ENCODE measurements around the gene MDM1. TPM values are rescaled to one million over a fixed set of nuclear protein-coding genes. Genes with fewer than 3 reads are reported as not detected.

The MDM1 gene
- total RNA-seq, 3 donors from 2014 or later, result 10.6 to 11.1 (median 11.1) TPM

DNA sequence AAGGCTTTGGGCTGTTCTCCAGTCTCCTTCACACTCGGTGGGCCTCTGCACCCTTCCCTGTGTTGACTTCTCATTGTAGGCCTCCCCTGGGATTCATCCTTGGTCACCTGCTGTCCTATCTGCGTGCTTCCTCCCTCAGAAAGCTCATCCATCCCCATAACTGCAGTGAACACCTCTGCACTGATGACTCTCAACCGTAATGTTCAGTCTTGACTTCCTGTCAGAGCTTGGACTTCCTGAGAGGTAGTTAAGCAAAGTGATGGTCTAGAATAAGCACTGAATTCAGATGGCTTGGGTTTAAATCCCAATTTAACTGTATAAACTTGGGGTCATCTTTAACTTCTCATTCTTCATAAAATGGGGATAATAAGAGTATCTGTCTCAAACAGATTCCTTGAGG is 13.6 kb upstream of the MDM1 start:
- H3K4me3 Mint-ChIP-seq, result no peak overlapping the region
- no peaks in the 10 kb centered on the region for H3K36me3 Mint-ChIP-seq (ENCODE audit: insufficient read depth)
- DNase-seq (no peak), ATAC-seq (no peak)
- peaks cover 3% of the 10 kb centered on the region for H3K27me3 Mint-ChIP-seq (ENCODE audit: low read depth)
- peaks cover 17% of the 10 kb centered on the region for H3K4me1 Mint-ChIP-seq (ENCODE audit: low read depth)
- no peaks in the 10 kb centered on the region for H3K9me3 Mint-ChIP-seq

DNA sequence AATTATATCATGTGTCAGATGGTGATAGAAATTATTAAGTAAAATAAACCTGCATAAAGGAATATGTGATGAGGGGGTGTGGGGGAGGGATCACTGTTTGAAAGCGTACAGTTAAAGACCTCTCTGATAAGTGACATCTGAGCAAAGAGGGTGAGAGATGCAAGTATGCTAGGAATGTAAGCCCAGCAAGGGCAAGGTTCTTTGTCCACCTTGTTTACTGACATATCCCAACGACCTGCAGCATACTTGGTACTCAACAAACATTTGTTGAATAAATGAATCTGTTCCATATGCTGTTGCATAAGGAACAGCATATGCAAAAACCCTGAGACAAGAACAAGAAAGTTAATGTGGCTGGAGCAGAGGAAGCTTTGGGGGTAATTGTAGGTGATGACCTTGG is 12.0 kb upstream of the MDM1 start:
- ATAC-seq (no peak), DNase-seq (no peak)
- H3K36me3 Mint-ChIP-seq (ENCODE audit: insufficient read depth), result no peaks in the 10 kb centered on the region
- H3K27me3 Mint-ChIP-seq (ENCODE audit: low read depth), result peaks cover 3% of the 10 kb centered on the region
- peaks cover 17% of the 10 kb centered on the region for H3K4me1 Mint-ChIP-seq (ENCODE audit: low read depth)
- H3K4me3 Mint-ChIP-seq, result no peak overlapping the region
- H3K9me3 Mint-ChIP-seq, result no peaks in the 10 kb centered on the region

DNA sequence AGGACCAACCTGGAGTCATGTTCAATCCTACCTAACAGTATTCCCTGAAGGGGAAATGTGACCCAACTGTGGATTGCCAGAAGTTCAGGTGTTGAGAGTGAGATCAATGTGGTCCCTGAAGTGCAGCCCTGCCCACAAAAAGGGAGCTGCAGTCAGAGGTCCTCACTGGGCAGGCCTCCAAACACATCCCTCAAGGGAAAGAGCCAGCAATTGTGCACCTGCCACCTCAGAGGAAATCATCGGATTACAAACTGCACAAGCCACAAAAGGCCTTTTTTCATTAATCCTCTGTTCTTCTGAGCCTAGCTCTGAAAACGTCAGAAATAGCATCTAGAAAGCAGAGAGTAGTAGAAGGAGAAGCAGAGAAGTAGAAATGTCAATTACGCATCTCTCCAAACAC is 10.8 kb upstream of the MDM1 start:
- Mint-ChIP-seq H3K36me3 (ENCODE audit: insufficient read depth) (no peaks in the 10 kb centered on the region), H3K27me3 (ENCODE audit: low read depth) (peaks cover 3% of the 10 kb centered on the region), H3K4me1 (ENCODE audit: low read depth) (peaks cover 17% of the 10 kb centered on the region), H3K4me3 (no peak overlapping the region), H3K9me3 (no peaks in the 10 kb centered on the region)
- ATAC-seq, result no peak
- DNase-seq, result no peak

DNA sequence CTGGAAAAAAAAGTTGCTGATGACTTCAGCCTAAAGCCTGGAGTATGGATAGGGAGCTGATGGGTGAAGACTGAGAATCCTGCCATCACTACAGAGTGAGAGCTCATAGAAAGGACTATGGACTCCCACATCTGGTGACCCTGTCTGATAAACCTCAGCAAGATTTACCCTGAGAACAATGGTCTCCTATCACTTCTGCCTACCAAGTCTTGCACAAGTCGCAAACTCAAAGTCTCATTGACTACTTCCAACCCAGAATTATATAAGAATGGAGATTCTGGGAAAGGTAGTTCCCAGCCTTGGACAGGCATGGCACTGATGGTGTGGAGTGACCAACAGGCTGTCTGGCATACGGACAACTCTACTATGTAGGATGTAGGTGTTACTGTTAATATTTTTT is 9.7 kb upstream of the MDM1 start:
- Mint-ChIP-seq H3K36me3 (ENCODE audit: insufficient read depth) (no peaks in the 10 kb centered on the region), H3K27me3 (ENCODE audit: low read depth) (peaks cover 3% of the 10 kb centered on the region), H3K9me3 (no peaks in the 10 kb centered on the region), H3K4me3 (no peak overlapping the region), H3K4me1 (ENCODE audit: low read depth) (peaks cover 14% of the 10 kb centered on the region)
- no peak for DNase-seq
- ATAC-seq, result no peak

DNA sequence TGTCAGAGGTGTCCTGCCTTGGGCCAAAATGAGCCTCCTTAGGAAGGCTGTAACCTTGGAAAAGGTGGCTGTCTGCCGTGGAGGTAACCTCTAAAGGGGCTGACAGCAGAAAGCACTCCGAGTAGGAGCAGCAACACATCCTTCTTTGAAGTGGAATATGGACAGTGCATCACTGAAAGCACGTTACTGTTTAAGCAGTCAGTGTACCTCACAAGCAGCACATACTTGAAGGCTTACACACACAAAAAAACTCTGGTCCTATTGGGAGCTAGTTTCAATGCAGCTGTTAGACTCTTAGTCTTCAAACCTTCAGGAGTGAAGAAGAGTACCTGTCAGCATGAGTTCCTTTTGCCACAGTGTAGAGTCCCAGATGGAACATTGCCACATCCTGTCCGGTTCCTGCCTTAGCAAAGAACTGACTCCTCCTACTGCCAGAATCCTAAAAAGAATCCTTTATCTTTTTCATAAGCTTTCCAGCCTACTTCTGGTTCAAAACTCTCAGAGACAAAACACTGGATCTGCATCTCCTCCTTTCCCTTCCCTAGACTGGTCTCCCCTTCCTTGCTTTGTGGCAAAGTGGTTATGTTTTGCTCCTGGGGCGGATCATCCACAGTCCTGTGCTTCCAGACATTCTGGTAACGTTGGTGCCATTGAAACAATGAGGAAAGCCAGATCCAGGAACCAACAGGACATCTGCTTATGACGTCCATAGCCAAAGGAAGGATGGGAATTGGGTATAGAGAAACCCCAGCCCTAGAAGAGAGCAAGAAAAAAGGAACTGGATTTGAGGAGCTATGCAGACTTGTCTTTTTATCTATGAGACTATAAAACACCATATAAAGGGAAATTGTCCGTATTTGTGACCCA is 8.5 kb upstream of the MDM1 start:
- no peaks in the 10 kb centered on the region for H3K9me3 Mint-ChIP-seq
- H3K36me3 Mint-ChIP-seq (ENCODE audit: insufficient read depth), result no peaks in the 10 kb centered on the region
- H3K4me1 Mint-ChIP-seq (ENCODE audit: low read depth), result peaks cover 5% of the 10 kb centered on the region
- DNase-seq (no peak), ATAC-seq (no peak)
- no peaks in the 10 kb centered on the region for H3K27me3 Mint-ChIP-seq (ENCODE audit: low read depth)
- H3K4me3 Mint-ChIP-seq, result no peak overlapping the region

DNA sequence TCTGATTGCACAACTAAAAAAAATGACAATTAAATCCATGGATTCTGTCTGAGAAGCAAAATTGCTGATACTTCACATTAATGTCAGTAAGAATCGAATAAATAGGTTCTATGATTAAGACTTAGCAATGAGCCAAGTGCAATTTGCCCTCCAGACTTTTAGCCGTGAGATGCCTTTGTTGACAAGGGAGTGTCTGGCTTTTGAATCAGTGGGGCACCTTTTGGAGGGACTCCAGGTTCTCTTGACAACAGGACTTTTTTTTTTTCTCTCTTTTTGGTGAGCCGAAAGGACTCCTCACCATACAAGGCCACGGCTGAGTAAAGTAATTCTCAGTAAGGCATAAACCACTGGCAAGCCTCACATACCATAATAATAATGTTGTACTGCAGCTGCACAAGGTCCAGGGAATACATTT is 4.7 kb upstream of the MDM1 start:
- H3K36me3 Mint-ChIP-seq (ENCODE audit: insufficient read depth), result no peaks in the 10 kb centered on the region
- H3K4me1 Mint-ChIP-seq (ENCODE audit: low read depth), result peaks cover 23% of the 10 kb centered on the region
- ATAC-seq, result no peak
- H3K27me3 Mint-ChIP-seq (ENCODE audit: low read depth), result no peaks in the 10 kb centered on the region
- H3K4me3 Mint-ChIP-seq, result no peak overlapping the region
- no peak for DNase-seq
- no peaks in the 10 kb centered on the region for H3K9me3 Mint-ChIP-seq

DNA sequence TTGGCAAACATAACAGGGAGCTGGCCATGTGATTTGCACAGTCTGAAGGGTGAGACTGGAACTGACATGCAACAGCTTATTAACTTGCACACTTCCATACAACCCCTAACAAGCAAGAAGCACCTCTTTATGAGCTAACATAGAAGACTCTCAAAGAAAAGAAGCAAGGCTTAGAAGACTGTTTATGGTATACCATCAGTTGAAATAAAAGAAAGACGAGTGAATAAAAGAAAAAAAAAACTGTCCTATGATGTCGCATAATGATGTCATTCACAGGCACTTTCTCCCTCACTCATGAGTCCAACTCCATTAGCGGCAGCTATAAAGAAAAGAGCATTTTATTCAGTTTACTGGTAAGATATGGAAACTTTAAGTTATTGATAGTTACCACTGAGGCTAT is 3.3 kb upstream of the MDM1 start:
- H3K4me1 Mint-ChIP-seq (ENCODE audit: low read depth), result peaks cover 32% of the 10 kb centered on the region
- no peaks in the 10 kb centered on the region for H3K36me3 Mint-ChIP-seq (ENCODE audit: insufficient read depth)
- H3K27me3 Mint-ChIP-seq (ENCODE audit: low read depth), result no peaks in the 10 kb centered on the region
- H3K4me3 Mint-ChIP-seq, result no peak overlapping the region
- no peaks in the 10 kb centered on the region for H3K9me3 Mint-ChIP-seq
- DNase-seq (no peak), ATAC-seq (no peak)

DNA sequence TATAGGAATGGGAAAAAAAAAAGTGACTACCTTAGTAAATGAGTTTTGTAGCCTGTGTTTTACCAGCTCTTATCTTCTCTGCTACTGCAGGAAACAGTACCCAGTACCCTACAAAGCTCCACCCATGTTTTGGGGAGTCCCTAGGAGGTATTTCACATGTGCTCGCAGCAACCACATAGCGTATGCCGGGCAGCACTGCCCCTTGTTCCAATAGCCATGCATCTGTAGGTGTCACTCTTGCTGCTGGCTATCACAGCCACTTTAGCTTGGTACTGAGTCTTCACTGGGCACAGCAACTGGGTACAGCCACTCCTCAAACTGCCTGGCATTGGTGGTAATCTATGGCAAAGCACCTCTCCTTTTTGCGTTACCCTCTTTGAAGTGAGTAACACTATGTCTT is 2.0 kb upstream of the MDM1 start:
- ATAC-seq (no peak), DNase-seq (no peak)

DNA sequence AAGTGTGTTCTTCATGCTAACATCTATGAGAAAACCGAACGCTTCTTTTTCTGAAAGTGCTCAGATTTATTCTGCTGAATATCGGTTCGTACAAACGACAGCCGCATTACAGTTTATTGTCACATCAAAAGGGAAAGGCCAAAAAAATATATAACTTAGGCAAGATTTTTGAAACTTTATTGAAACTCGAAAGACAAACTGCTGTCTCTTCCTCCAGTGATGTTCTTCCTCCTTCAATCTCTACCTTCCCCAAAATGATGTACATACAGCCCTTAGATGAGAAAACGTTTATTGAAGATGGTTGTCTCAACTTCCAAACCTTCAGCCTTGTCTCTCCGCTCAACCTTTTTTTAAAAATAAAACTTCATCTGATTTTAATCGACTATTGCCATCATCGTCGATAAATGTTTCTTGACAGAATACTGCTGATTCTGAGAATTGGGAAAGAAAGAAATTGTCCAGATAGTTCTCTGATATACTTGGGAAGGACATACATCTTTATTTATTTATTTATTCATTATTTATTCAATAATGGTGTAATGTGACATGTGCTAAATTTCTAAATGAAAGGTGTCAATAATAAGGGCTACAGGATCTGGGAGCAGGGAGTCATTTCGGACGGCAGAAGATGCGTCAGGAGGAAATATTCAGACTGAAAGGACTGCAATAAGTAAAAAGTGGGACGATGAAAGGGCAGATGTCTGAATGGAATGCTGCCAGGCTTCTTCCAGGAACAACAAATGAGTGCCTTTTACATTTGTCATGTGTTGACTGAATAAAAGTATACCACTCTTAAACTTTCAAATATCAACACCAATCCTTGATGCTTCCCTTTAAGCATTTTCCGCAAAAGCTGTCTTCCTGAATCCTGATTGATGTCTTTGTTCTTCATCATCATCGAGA is 817 bp upstream of the MDM1 start:
- no peaks in the 10 kb centered on the region for H3K27me3 Mint-ChIP-seq (ENCODE audit: low read depth)
- H3K9me3 Mint-ChIP-seq, result no peaks in the 10 kb centered on the region
- H3K36me3 Mint-ChIP-seq (ENCODE audit: insufficient read depth), result no peaks in the 10 kb centered on the region
- peaks cover 36% of the 10 kb centered on the region for H3K4me1 Mint-ChIP-seq (ENCODE audit: low read depth)
- peak overlapping the region; percentile 89 for H3K4me3 Mint-ChIP-seq
- DNase-seq (no peak), ATAC-seq (no peak)

More for the DNA sequence above, 2.0 kb upstream of the MDM1 start:
- no peaks in the 10 kb centered on the region for H3K36me3 Mint-ChIP-seq (ENCODE audit: insufficient read depth)
- H3K4me1 Mint-ChIP-seq (ENCODE audit: low read depth), result peaks cover 36% of the 10 kb centered on the region
- H3K4me3 Mint-ChIP-seq, result no peak overlapping the region
- H3K9me3 Mint-ChIP-seq, result no peaks in the 10 kb centered on the region
- H3K27me3 Mint-ChIP-seq (ENCODE audit: low read depth), result no peaks in the 10 kb centered on the region

DNA sequence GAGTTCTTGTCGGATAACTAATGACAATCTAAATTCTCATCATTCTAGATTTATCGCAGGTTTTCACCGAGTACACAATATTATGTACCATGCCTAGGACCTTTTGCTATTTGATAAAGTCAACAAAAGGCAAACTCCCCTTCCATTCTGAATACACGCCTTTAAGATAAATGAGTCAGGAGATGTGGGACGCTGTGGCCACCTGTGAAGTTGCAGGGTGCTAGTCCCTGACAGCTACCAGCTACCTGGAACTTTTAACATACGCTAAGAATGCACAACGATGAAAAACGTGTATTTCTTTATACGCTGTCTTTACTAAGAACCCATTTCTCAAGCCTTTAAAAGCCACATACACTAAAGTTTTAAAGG is 678 bp downstream of the MDM1 start:
- H3K4me1 Mint-ChIP-seq (ENCODE audit: low read depth), result peaks cover 36% of the 10 kb centered on the region
- H3K36me3 Mint-ChIP-seq (ENCODE audit: insufficient read depth), result peaks cover 2% of the 10 kb centered on the region
- no peaks in the 10 kb centered on the region for H3K27me3 Mint-ChIP-seq (ENCODE audit: low read depth)
- ATAC-seq, result peak in 1 of 2 donors; percentile 18
- DNase-seq, result no peak
- H3K4me3 Mint-ChIP-seq, result peak overlapping the region; percentile 89
- no peaks in the 10 kb centered on the region for H3K9me3 Mint-ChIP-seq

DNA sequence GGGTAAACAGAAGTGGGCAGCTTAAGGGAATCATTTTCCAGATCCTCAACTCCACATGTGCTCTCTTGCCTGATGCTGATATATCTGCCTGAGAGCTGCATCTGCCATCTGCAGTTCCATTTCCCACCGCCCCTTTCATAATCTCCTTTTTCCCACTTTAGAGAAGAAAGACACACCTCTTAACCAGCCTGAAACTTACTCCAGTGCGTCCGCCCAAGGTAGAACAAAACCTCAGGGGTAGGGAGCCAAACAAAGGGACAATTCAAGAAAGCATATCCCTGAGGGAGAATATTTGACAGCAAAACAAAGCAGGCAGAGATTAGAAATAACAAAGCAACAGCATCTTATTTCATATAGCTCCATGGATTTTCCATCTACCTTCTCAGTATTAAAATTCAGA is 4.3 kb downstream of the MDM1 start:
- Mint-ChIP-seq H3K9me3 (no peaks in the 10 kb centered on the region), H3K27me3 (ENCODE audit: low read depth) (no peaks in the 10 kb centered on the region), H3K4me1 (ENCODE audit: low read depth) (peaks cover 18% of the 10 kb centered on the region), H3K36me3 (ENCODE audit: insufficient read depth) (peaks cover 12% of the 10 kb centered on the region), H3K4me3 (no peak overlapping the region)
- DNase-seq (no peak), ATAC-seq (no peak)

DNA sequence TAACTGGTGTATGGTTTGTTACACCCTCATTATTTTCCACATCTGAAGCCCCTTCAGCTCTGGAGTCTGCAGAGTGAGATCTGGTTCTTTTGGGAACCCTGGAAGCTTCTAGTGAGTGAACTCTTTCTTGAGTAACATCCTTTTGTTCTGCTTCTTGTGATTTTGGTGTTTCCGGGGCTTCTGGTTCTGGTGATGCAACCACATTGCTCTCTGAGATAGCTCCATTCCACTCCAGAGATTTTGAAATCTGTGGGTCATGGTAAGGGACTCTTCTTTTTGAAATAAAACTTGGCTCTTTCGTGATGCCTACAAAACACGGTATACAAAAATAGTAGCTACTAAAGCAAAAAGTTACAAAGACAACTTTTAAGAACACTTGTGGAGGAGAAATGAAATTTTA is 5.4 kb downstream of the MDM1 start:
- Mint-ChIP-seq H3K9me3 (no peaks in the 10 kb centered on the region), H3K36me3 (ENCODE audit: insufficient read depth) (peaks cover 16% of the 10 kb centered on the region), H3K4me3 (no peak overlapping the region), H3K27me3 (ENCODE audit: low read depth) (no peaks in the 10 kb centered on the region), H3K4me1 (ENCODE audit: low read depth) (peaks cover 13% of the 10 kb centered on the region)
- ATAC-seq, result no peak
- DNase-seq, result no peak

DNA sequence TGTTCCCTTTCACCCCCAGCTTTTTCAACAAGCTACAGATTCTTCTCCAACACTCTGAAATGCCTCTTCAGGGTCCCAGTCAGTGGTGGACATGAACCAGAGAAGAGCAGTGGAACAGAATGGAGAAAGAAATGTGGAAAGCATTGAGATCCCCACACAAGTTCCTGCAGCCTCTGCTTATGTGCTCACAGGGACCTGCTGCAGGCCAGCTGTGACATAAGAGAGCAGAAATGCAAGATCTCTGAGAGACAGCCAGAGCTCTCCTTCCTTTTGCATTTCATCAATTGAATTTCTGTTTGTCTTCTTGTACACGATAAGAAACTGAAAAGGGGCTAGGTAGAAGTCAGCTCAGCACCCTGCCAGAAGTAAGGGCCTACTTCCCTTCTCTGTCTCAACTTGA is 6.2 kb downstream of the MDM1 start:
- ATAC-seq (no peak), DNase-seq (no peak)
- H3K4me1 Mint-ChIP-seq (ENCODE audit: low read depth), result peaks cover 6% of the 10 kb centered on the region
- no peaks in the 10 kb centered on the region for H3K27me3 Mint-ChIP-seq (ENCODE audit: low read depth)
- H3K36me3 Mint-ChIP-seq (ENCODE audit: insufficient read depth), result peaks cover 16% of the 10 kb centered on the region
- H3K9me3 Mint-ChIP-seq, result no peaks in the 10 kb centered on the region
- H3K4me3 Mint-ChIP-seq, result no peak overlapping the region

DNA sequence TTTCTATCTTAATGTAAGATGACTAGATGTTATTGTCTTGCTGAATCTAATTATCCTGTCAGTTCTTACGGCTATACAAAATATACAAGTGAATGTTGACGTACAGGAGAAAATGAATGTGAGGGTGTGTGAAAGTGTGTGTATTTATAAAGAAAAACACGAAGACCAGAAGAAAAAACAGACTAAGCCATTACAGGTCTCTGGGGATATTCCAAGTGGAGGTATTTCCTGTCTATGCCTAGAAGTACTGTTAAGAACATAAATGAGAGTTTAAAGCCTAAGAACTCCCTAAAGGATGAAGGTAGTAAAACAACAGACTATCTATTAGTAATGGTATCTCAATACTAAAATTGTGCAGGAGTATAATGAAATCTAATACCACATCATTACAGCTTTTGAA is 7.6 kb downstream of the MDM1 start:
- no peaks in the 10 kb centered on the region for H3K9me3 Mint-ChIP-seq
- H3K36me3 Mint-ChIP-seq (ENCODE audit: insufficient read depth), result peaks cover 21% of the 10 kb centered on the region
- DNase-seq (no peak), ATAC-seq (no peak)
- peaks cover 2% of the 10 kb centered on the region for H3K4me1 Mint-ChIP-seq (ENCODE audit: low read depth)
- H3K27me3 Mint-ChIP-seq (ENCODE audit: low read depth), result no peaks in the 10 kb centered on the region
- H3K4me3 Mint-ChIP-seq, result no peak overlapping the region

DNA sequence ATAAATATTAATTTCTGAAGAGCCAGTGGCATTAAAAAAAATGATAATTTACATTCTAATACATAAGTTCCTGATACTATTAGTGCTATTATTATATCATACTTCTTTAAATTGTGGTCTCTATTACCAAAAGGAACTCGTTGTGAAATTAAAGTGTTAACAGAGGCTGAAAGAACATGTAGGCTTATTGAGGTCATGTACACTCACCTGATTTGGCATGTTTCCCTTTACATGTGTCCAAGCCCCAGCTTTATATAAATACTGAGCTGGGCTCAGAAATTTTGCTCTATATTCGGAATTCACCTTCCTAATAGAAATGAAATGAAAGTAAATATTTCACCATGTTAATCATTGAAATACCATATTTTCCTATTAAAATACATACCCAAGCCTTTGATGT is 11.0 kb downstream of the MDM1 start:
- peaks cover 17% of the 10 kb centered on the region for H3K36me3 Mint-ChIP-seq (ENCODE audit: insufficient read depth)
- no peak for ATAC-seq
- DNase-seq, result no peak
- H3K9me3 Mint-ChIP-seq, result no peaks in the 10 kb centered on the region
- no peaks in the 10 kb centered on the region for H3K4me1 Mint-ChIP-seq (ENCODE audit: low read depth)
- no peaks in the 10 kb centered on the region for H3K27me3 Mint-ChIP-seq (ENCODE audit: low read depth)
- H3K4me3 Mint-ChIP-seq, result no peak overlapping the region
